Neural crest cell (in vitro differentiated cells): ENCODE results near the gene DDX31. TPM values are rescaled to one million over a fixed set of nuclear protein-coding genes. Genes with fewer than 3 reads are reported as not detected.

Experiments
- DNase-seq: peaks from one replicate; pipeline ENCODE4 v3.0.0; 2021; ENCODE audit warnings: low read depth, mixed read lengths, low spot score
- H3K27ac Mint-ChIP-seq: one replicate; pipeline ENCODE4 v1.8.0; 2021; ENCODE audit warnings: mild to moderate bottlenecking, mixed read lengths; ENCODE audit not compliant: unreplicated experiment
- H3K27me3 Mint-ChIP-seq: 2 replicates; pipeline ENCODE4 v1.8.0; 2021; ENCODE audit warnings: low read depth, mild to moderate bottlenecking, mixed read lengths
- H3K36me3 Mint-ChIP-seq: 2 replicates; pipeline ENCODE4 v1.8.0; 2021; ENCODE audit warnings: low read depth, mild to moderate bottlenecking, mixed read lengths
- H3K4me1 Mint-ChIP-seq: 2 replicates; pipeline ENCODE4 v1.8.0; 2021; ENCODE audit warnings: mixed read lengths
- H3K4me3 Mint-ChIP-seq: one replicate; pipeline ENCODE4 v1.8.0; 2021; ENCODE audit warnings: mild to moderate bottlenecking, mixed read lengths
- H3K9me3 Mint-ChIP-seq: 2 replicates; pipeline ENCODE4 v1.8.0; 2021; ENCODE audit warnings: mixed read lengths
- total RNA-seq: library from RNA; stranded (reverse); gene quantifications from 2 replicates; pipeline ENCODE4 v1.2.1, GENCODE V29; 2021
- TF ChIP-seq, protein P1 (sequence below): fragments of 200-600 bp; sonication (generic); conservative IDR thresholded peaks from 2 replicates; pipeline ENCODE4 v1.5.0; 2021; ENCODE audit warnings: antibody characterized with exemption, mild to moderate bottlenecking

Gene DDX31
- total RNA-seq, 1 donor from 2014 or later = 20.9 TPM

- no peaks in the 10 kb centered on the region for H3K9me3 Mint-ChIP-seq
- H3K4me3 Mint-ChIP-seq = no peak overlapping the region
- peaks cover 14% of the 10 kb centered on the region for H3K36me3 Mint-ChIP-seq
- no peak for DNase-seq
- peaks cover 9% of the 10 kb centered on the region for H3K4me1 Mint-ChIP-seq
- TF ChIP-seq, protein P1, sequence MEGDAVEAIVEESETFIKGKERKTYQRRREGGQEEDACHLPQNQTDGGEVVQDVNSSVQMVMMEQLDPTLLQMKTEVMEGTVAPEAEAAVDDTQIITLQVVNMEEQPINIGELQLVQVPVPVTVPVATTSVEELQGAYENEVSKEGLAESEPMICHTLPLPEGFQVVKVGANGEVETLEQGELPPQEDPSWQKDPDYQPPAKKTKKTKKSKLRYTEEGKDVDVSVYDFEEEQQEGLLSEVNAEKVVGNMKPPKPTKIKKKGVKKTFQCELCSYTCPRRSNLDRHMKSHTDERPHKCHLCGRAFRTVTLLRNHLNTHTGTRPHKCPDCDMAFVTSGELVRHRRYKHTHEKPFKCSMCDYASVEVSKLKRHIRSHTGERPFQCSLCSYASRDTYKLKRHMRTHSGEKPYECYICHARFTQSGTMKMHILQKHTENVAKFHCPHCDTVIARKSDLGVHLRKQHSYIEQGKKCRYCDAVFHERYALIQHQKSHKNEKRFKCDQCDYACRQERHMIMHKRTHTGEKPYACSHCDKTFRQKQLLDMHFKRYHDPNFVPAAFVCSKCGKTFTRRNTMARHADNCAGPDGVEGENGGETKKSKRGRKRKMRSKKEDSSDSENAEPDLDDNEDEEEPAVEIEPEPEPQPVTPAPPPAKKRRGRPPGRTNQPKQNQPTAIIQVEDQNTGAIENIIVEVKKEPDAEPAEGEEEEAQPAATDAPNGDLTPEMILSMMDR = no peak
- peak overlapping the region; percentile 6 for H3K27ac Mint-ChIP-seq
- H3K27me3 Mint-ChIP-seq = no peaks in the 10 kb centered on the region
Observed at GRCh38 chr9:132609184-132609583, 60.6 kb downstream of the DDX31 start.

GRCh38 chr9:132606066-132606465 lies 63.7 kb downstream of the DDX31 start:
- Mint-ChIP-seq H3K4me1 (peaks cover 9% of the 10 kb centered on the region), H3K4me3 (no peak overlapping the region), H3K27ac (no peak overlapping the region), H3K9me3 (no peaks in the 10 kb centered on the region), H3K27me3 (no peaks in the 10 kb centered on the region), H3K36me3 (peaks cover 9% of the 10 kb centered on the region)
- DNase-seq = no peak
- TF ChIP-seq, protein P1 = no peak

- peak overlapping the region; percentile 57 for H3K27ac Mint-ChIP-seq
- TF ChIP-seq, protein P1 = no peak
- peaks cover 9% of the 10 kb centered on the region for H3K4me1 Mint-ChIP-seq
- no peak overlapping the region for H3K4me3 Mint-ChIP-seq
- H3K9me3 Mint-ChIP-seq = no peaks in the 10 kb centered on the region
- DNase-seq = no peak
- peaks cover 5% of the 10 kb centered on the region for H3K36me3 Mint-ChIP-seq
- H3K27me3 Mint-ChIP-seq = no peaks in the 10 kb centered on the region
Observed at GRCh38 chr9:132605387-132605786, 64.4 kb downstream of the DDX31 start.

- Mint-ChIP-seq H3K36me3 (peaks cover 12% of the 10 kb centered on the region), H3K27ac (no peak overlapping the region), H3K4me1 (no peaks in the 10 kb centered on the region), H3K9me3 (no peaks in the 10 kb centered on the region), H3K4me3 (no peak overlapping the region), H3K27me3 (peaks cover 4% of the 10 kb centered on the region)
- DNase-seq = no peak
- TF ChIP-seq, protein P1 = no peak
Observed at GRCh38 chr9:132602207-132602606, 67.6 kb downstream of the DDX31 start.

GRCh38 chr9:132600326-132600984 lies 69.3 kb downstream of the DDX31 start:
- DNase-seq = no peak
- TF ChIP-seq, protein P1 = no peak
- H3K27me3 Mint-ChIP-seq = peaks cover 8% of the 10 kb centered on the region
- H3K4me3 Mint-ChIP-seq = no peak overlapping the region
- H3K36me3 Mint-ChIP-seq = peaks cover 8% of the 10 kb centered on the region
- H3K27ac Mint-ChIP-seq = no peak overlapping the region
- H3K9me3 Mint-ChIP-seq = no peaks in the 10 kb centered on the region
- no peaks in the 10 kb centered on the region for H3K4me1 Mint-ChIP-seq
